Effector memory CD8-positive, alpha-beta T cell (primary cell): ENCODE results near the gene ADGRG2.
"Not testable (repeated sequence)": the region's sequence is repeated elsewhere in the genome, so short reads cannot be mapped to it uniquely, and the experiment has no call there.

Source experiments
- ATAC-seq: fragments of 150-1000 bp; cut with Tn5 transposase; replicated peaks from 2 replicates; pipeline ENCODE4 v1.10.0; 2021; ENCODE audit warnings: mild to moderate bottlenecking, moderate library complexity
- DNase-seq, 3 experiments: peaks; one replicate each; pipeline ENCODE4 v3.0.0; 2021
- H3K27ac Mint-ChIP-seq, 2 donors: one replicate each; pipeline ENCODE4 v1.8.0; 2022; ENCODE audit warnings: mild to moderate bottlenecking in 2 of 2, mixed read lengths in 2 of 2, moderate library complexity in 2 of 2
- H3K27me3 Mint-ChIP-seq, 2 donors: one replicate each; pipeline ENCODE4 v1.8.0; 2022; ENCODE audit warnings: mixed read lengths in 2 of 2
- H3K36me3 Mint-ChIP-seq: one replicate; pipeline ENCODE4 v1.8.0; 2022; ENCODE audit warnings: mild to moderate bottlenecking, moderate library complexity, mixed read lengths; ENCODE audit not compliant: insufficient read depth
- H3K4me1 Mint-ChIP-seq, 2 donors: one replicate each; pipeline ENCODE4 v1.8.0; 2022; ENCODE audit warnings: low read depth in 2 of 2, mixed read lengths in 2 of 2
- H3K4me3 Mint-ChIP-seq, 2 donors: one replicate each; pipeline ENCODE4 v1.8.0; 2022; ENCODE audit warnings: mild to moderate bottlenecking in 2 of 2, mixed read lengths in 2 of 2, moderate library complexity in 2 of 2
- H3K9me3 Mint-ChIP-seq, 2 donors: one replicate each; pipeline ENCODE4 v1.8.0; 2022; ENCODE audit warnings: mixed read lengths in 2 of 2

Gene ADGRG2

DNA sequence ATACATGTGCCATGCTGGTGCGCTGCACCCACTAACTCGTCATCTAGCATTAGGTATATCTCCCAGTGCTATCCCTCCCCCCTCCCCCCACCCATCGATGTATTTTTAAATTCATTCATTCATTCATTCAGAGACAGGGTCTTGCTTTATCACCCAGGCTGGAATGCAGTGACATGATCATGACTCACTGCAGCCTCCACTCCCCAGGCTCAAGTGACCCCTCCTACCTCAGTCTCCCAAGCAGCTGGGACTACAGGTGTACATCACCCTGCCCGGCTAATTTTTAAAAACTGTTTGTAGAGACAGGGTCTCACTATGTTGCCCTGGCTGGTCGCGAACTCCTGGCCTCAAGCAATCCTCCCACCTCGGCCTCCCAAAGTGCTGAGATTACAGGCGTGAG is 105.7 kb downstream of the ADGRG2 start:
- DNase-seq = not testable (repeated sequence)

DNA sequence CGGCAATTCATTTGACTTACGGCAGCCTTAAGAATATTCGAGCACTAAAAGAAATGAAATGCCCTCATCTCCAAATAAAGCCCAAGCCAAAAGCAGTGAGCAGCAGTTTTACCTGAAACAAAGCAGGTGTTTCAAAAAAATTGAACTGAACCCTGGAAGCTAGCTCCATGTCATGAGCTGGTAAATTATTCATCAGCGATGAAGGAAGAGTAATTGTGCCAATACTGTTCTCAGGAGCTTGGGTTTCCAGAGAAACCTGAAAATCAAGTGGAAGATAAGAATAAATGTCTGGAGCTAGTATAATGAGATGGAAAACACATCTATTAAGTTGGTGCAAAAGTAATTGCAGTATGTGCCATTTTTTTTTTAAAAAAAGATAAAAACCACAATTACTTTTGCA is 114.4 kb downstream of the ADGRG2 start:
- peaks cover 2% of the 10 kb centered on the region for H3K36me3 Mint-ChIP-seq
- no peak for DNase-seq
- no peak overlapping the region for H3K27ac Mint-ChIP-seq
- no peaks in the 10 kb centered on the region for H3K4me1 Mint-ChIP-seq
- no peaks in the 10 kb centered on the region for H3K27me3 Mint-ChIP-seq
- ATAC-seq = no peak
- H3K4me3 Mint-ChIP-seq = no peak overlapping the region
- H3K9me3 Mint-ChIP-seq = no peaks in the 10 kb centered on the region

More for the DNA sequence above, 105.7 kb downstream of the ADGRG2 start:
- not testable (repeated sequence) for H3K27ac Mint-ChIP-seq, ATAC-seq, H3K4me3 Mint-ChIP-seq, H3K27me3 Mint-ChIP-seq, H3K4me1 Mint-ChIP-seq, H3K9me3 Mint-ChIP-seq, H3K36me3 Mint-ChIP-seq

DNA sequence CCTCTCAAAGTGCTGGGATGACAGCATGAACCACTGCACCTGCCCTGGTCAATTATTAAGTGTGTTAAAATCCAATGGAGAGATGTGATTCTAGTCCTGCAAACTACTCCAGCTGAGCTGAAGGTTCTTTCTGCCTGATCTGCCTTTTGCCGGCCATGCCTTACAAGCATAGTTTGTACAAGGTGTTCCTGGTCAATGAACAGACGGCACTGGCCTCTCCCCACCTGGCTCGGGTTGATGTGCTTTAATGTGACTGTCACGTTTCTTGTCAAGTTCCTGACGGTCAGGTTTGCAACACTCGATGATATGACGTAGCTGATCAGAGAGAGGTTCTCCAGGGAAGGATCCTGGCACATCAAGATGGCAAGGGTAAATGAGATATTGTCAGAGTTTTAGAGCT is 115.3 kb downstream of the ADGRG2 start:
- ATAC-seq = no peak
- no peak for DNase-seq
- H3K9me3 Mint-ChIP-seq = no peaks in the 10 kb centered on the region
- no peak overlapping the region for H3K27ac Mint-ChIP-seq
- no peak overlapping the region for H3K4me3 Mint-ChIP-seq
- no peaks in the 10 kb centered on the region for H3K27me3 Mint-ChIP-seq
- no peaks in the 10 kb centered on the region for H3K36me3 Mint-ChIP-seq
- no peaks in the 10 kb centered on the region for H3K4me1 Mint-ChIP-seq

DNA sequence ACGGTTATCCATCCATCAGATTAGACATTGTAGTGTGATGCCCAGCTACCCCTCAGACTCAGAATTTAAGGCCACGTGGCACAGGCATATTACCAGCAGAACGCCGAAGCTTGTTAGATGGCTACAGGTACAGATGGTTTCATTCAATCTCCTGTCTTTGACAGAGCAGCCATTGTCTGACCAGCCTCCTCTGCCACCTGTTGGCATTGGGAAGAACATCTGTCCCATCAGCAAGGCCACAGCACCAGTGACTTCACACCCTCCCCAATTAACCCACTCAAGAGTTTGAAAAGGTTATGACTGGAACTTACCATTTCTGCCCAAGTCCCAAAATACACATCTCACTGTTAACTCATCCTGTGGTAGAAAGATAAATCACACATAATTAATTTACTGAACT is 116.4 kb downstream of the ADGRG2 start:
- Mint-ChIP-seq H3K9me3 (no peaks in the 10 kb centered on the region), H3K4me1 (no peaks in the 10 kb centered on the region), H3K27ac (no peak overlapping the region), H3K36me3 (no peaks in the 10 kb centered on the region), H3K27me3 (no peaks in the 10 kb centered on the region), H3K4me3 (no peak overlapping the region)
- no peak for ATAC-seq
- no peak for DNase-seq

DNA sequence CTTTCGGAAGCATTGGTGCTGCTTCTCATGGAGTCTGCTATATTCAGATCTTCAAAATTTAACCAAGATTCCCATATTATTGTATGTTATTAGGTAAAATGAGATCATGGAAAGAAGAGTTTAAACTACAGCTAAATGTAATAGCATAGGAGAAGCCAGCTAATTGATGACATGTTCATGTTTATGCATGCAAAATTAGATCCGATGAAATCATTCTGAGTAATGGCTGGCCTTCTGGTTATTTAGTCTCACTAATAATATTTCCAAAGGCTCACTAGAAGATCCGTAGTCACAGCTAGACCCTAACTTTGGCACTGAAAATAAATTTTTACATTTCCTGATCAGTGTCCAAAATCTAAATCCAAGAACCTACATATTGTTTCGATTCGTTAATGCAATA is 118.5 kb downstream of the ADGRG2 start:
- H3K9me3 Mint-ChIP-seq = no peaks in the 10 kb centered on the region
- no peak for DNase-seq
- H3K4me1 Mint-ChIP-seq = no peaks in the 10 kb centered on the region
- H3K36me3 Mint-ChIP-seq = no peaks in the 10 kb centered on the region
- no peaks in the 10 kb centered on the region for H3K27me3 Mint-ChIP-seq
- no peak for ATAC-seq
- H3K27ac Mint-ChIP-seq = no peak overlapping the region
- H3K4me3 Mint-ChIP-seq = no peak overlapping the region

DNA sequence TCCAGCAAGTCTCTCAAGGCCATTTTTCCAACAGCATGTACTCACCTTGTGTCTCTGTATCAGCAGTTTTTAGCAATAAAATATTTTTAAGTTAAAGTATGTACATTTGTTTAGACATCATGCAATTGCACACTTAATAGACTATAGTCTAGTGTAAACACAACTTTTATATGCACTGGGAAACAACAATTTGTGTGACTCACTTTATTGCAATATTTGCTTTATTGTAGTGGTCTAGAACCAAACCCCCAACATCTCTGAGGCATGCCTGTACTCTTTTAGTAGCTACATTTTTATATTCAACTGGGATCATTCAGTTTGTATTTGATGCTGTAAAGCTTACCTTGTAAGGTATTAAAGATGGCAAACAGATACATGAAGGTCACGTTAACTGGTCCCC is 123.6 kb downstream of the ADGRG2 start:
- H3K9me3 Mint-ChIP-seq = no peaks in the 10 kb centered on the region
- H3K4me1 Mint-ChIP-seq = no peaks in the 10 kb centered on the region
- no peak overlapping the region for H3K4me3 Mint-ChIP-seq
- H3K36me3 Mint-ChIP-seq = no peaks in the 10 kb centered on the region
- H3K27me3 Mint-ChIP-seq = no peaks in the 10 kb centered on the region
- no peak overlapping the region for H3K27ac Mint-ChIP-seq
- ATAC-seq (no peak), DNase-seq (no peak)

DNA sequence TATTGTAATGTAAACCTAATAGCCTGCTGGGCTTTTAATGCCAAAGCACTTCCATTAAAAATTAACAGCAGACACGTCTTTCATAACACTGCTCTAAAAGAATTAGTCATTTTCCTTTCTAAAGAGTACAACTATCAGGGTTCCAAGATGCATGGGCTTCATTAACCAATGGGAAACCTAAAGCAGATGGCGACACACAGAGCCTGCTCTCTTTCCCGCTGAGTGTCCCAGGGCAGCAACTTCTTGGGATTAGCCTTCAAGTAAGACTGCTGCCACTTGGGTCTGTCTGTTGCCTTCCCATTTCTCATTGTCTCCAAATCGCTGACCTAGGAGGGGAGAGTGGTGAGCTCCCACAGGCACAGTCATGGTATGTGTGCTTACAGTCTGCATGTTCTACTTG is 124.4 kb downstream of the ADGRG2 start:
- no peak overlapping the region for H3K27ac Mint-ChIP-seq
- no peak for DNase-seq
- H3K36me3 Mint-ChIP-seq = peaks cover 2% of the 10 kb centered on the region
- no peaks in the 10 kb centered on the region for H3K9me3 Mint-ChIP-seq
- no peaks in the 10 kb centered on the region for H3K4me1 Mint-ChIP-seq
- H3K27me3 Mint-ChIP-seq = no peaks in the 10 kb centered on the region
- H3K4me3 Mint-ChIP-seq = no peak overlapping the region
- ATAC-seq = no peak

DNA sequence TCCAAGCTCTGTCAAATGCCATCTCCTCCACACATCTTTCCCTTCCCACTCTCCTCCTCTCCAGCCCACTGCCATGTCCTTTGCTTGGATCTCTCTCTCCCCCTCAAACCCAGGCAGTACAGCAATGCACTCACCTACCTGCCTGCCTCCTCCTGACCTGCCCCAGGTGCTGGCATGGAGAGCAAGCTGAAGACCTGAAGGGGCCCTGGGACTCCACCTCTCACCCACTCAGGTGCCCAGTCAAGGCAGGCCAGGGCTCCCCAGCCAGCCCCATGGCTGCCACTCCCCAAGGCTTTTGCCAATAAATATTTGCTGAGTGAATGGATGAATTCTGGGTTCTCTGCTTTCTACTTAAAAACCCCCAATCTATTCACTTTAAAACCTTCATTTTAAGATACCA is 125.7 kb downstream of the ADGRG2 start:
- Mint-ChIP-seq H3K27ac (no peak overlapping the region), H3K4me1 (no peaks in the 10 kb centered on the region), H3K4me3 (no peak overlapping the region), H3K36me3 (peaks cover 2% of the 10 kb centered on the region), H3K9me3 (no peaks in the 10 kb centered on the region), H3K27me3 (no peaks in the 10 kb centered on the region)
- DNase-seq (no peak), ATAC-seq (no peak)

DNA sequence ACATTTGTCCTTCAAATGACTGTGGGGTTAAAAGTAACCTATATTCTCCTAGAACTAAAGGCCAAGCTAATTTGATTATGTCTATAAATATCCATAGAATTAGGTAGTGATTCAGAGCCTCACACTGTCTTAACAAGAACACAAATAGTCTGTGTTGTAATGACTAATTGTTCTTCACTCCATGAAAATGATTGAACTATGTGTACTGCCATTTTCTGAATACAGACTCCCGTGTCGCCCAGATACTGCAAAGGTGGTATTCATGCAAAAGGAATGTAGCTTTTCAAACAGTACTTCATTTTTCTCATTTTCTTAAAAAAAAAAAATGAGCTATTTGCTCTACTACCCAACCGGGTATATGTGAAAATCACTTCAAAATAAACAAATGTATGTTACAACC is 127.0 kb downstream of the ADGRG2 start:
- Mint-ChIP-seq H3K36me3 (peaks cover 2% of the 10 kb centered on the region), H3K27me3 (no peaks in the 10 kb centered on the region), H3K4me3 (no peak overlapping the region), H3K9me3 (no peaks in the 10 kb centered on the region), H3K4me1 (no peaks in the 10 kb centered on the region), H3K27ac (no peak overlapping the region)
- ATAC-seq = no peak
- DNase-seq = no peak

DNA sequence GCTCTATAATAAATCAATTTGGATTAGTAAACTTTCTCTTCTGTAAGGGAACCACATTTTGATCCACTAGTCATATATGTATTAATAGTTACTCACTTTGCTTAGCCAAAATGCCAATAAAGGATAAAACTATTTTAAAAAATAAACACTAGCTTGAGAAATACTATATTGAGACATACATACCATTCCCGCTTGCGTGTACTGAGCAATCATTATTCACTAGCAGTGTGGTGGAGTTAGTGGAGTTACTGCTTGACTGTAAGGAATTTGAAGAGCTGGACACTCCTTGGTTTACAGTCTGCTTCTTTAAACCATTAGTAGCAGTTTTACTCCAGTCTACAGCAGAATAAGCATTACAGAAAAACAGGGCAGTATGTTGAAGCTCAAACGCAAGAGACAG is 127.6 kb downstream of the ADGRG2 start:
- H3K27ac Mint-ChIP-seq = no peak overlapping the region
- no peaks in the 10 kb centered on the region for H3K27me3 Mint-ChIP-seq
- H3K9me3 Mint-ChIP-seq = no peaks in the 10 kb centered on the region
- no peaks in the 10 kb centered on the region for H3K4me1 Mint-ChIP-seq
- ATAC-seq (no peak), DNase-seq (no peak)
- no peak overlapping the region for H3K4me3 Mint-ChIP-seq
- H3K36me3 Mint-ChIP-seq = peaks cover 2% of the 10 kb centered on the region

DNA sequence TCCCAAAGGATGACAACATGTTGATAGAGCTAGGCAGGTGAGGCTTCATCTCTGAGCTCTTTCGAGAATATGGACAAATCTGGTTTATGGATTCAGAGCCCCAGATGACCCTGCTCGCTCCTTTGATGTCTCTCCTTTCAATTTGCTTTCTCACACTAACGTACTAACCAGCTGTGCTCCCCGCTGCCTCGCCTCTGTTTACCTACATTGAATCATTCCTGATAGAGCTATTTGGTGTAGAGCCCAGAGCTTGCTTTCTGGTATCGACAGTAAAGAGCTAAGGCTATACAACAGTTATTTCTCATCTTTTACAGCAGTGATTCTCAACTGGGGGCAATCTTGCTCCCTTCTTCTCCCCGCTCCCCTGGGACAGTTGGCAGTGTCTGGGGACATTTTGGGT is 129.4 kb downstream of the ADGRG2 start:
- H3K4me1 Mint-ChIP-seq = no peaks in the 10 kb centered on the region
- no peak overlapping the region for H3K4me3 Mint-ChIP-seq

DNA sequence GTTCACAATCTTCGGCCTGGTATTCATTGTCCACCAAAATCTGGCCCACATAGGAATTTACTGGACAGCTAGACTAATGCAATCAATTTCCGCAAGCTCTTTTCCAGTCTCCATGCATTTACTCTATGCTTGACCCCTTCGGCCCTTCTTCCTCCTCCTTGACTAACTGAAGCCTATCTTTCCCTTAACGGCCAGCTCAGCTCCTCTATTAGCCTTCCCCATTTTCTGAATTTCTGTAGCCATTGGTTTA is 137.2 kb downstream of the ADGRG2 start:
- peaks cover 0 to 6% of the 10 kb centered on the region in 2 donors for H3K4me1 Mint-ChIP-seq
- no peaks in the 10 kb centered on the region for H3K9me3 Mint-ChIP-seq
- peak overlapping the region; percentile 77 to 83 for H3K4me3 Mint-ChIP-seq
- ATAC-seq (no peak), DNase-seq (no peak)
- peaks cover 9% of the 10 kb centered on the region for H3K36me3 Mint-ChIP-seq
- peak overlapping the region; percentile 92 to 95 for H3K27ac Mint-ChIP-seq
- no peaks in the 10 kb centered on the region for H3K27me3 Mint-ChIP-seq

More for the DNA sequence above, 129.4 kb downstream of the ADGRG2 start:
- peaks cover 2% of the 10 kb centered on the region for H3K36me3 Mint-ChIP-seq
- DNase-seq (no peak), ATAC-seq (no peak)
- H3K27me3 Mint-ChIP-seq = no peaks in the 10 kb centered on the region
- no peak overlapping the region for H3K27ac Mint-ChIP-seq
- H3K9me3 Mint-ChIP-seq = no peaks in the 10 kb centered on the region

DNA sequence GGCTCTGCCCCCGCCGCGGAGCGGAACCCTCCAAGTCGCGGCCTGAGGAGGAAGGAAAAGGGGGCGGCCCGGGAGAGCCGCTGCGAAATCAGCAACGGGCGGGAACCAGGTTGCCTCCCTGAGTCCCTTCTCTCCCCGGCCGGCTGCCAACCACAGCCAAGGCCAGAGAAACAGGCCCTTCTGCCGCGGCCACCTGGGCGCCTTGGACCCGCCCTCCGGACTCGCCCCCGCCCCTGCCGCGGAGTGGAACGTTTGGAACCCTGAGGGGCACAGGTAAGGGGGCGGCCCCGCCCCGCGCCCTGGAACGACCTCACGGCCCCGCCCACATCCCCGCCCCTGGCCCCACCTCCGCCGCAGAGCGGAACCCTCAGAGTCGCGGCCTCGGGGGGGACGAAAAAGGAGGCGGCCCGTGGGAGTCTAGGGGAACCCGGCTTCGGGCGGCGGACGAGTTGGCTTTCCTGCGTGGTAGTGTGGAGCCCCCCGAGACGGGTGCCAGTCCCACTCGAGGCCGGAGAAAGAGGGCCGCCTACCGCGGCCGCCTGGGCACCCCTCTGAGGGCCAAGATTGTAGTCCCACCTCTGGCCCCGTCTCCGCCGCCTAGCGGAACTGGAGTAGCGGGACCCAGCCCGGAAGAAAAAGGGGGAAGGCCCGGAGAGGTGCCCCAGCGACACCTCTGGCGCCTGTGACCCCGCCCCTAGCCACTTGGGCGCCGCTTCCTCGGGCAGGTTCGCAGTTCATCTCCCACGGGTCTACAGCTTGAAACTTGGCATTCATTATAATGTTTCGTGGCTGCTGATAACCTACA is 137.7 kb downstream of the ADGRG2 start:
- Mint-ChIP-seq H3K27ac (peak overlapping the region; percentile 92 to 95), H3K36me3 (peaks cover 9% of the 10 kb centered on the region), H3K4me1 (peaks cover 0 to 6% of the 10 kb centered on the region in 2 donors), H3K9me3 (no peaks in the 10 kb centered on the region), H3K4me3 (peak overlapping the region; percentile 77 to 83), H3K27me3 (no peaks in the 10 kb centered on the region)
- ATAC-seq (peak; percentile 86), DNase-seq (peak; percentile 75 to 82 (median 77))

DNA sequence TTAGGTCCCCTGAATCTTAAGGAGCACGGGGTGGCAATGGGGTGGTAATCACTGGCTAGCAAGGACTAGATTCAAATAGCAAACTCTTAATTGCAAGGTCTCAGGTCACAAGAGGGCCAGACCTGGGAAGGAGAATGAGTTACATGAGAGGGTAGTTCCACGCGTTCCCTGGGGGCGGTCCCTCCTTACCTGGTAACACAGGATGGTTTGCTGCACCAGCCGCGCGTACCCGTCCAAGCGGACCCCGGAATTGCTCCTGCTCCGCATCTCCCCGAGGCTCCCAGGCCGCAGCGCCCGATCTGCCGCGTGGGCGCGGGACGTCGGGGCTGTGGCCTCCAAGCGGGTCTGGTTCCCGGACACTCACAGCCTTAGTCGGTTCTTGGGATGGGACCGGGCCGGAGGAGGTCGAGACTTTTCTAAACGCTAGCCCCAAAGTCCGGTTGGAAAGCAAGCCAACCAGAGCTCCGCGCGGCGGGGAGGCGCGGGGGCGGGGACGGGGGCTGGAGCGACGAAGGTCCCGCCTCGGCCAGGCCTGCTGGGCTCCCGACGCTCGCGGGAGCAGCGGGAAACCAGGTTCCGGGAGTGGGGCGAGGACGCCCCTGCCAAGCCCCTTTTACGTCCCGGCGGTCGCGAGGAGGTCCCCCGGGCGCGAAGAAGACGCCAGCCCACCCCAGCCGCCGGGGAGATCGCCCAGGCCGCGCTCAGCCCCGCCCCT is 138.4 kb downstream of the ADGRG2 start, which contains the start of gene PHKA2:
TSS of gene PHKA2 (minus strand) at position 449 of the 715 bp plus-strand sequence. CDS start at position 267, 182 bp downstream.
- Mint-ChIP-seq H3K4me3 (peak within 1 kb of the TSS; percentile 77 to 83), H3K27ac (peak within 1 kb of the TSS; percentile 92 to 95), H3K9me3 (no peaks in the 10 kb centered on the region), H3K4me1 (peaks cover 0 to 8% of the 10 kb centered on the region in 2 donors), H3K36me3 (peaks cover 9% of the 10 kb centered on the region), H3K27me3 (no peaks in the 10 kb centered on the region)
- DNase-seq = no peak
- peak; percentile 20 for ATAC-seq
